Epithelial cell of proximal tubule (primary cell): Measurements from ENCODE around the gene VAC14. TPM values are rescaled to one million over a fixed set of nuclear protein-coding genes. Genes with fewer than 3 reads are reported as not detected.

Experiments used
- DNase-seq: peaks from one replicate; pipeline ENCODE4 v3.0.0-alpha.2; 2011; ENCODE audit warnings: low read depth
- H3K4me3 ChIP-seq: 2 replicates; pipeline ENCODE4 v1.5.1; 2011; ENCODE audit warnings: low read depth, mild to moderate bottlenecking, low read length
- total RNA-seq: library from RNA; depleted of rRNA; stranded (reverse); fragments of >200 nt; gene quantifications from 2 replicates; pipeline ENCODE4 v1.2.3, GENCODE V29; 2015
- TF ChIP-seq, protein P1 (sequence below): conservative IDR thresholded peaks from 2 replicates; pipeline ENCODE4 v1.5.1; 2012; ENCODE audit warnings: low read depth, mild to moderate bottlenecking, low read length

VAC14 gene
- total RNA-seq, 1 donor from 2014 or later: 32.5 TPM

GRCh38 chr16:70685061-70685937 lies 115.7 kb downstream of the VAC14 start:
- TF ChIP-seq, protein P1, sequence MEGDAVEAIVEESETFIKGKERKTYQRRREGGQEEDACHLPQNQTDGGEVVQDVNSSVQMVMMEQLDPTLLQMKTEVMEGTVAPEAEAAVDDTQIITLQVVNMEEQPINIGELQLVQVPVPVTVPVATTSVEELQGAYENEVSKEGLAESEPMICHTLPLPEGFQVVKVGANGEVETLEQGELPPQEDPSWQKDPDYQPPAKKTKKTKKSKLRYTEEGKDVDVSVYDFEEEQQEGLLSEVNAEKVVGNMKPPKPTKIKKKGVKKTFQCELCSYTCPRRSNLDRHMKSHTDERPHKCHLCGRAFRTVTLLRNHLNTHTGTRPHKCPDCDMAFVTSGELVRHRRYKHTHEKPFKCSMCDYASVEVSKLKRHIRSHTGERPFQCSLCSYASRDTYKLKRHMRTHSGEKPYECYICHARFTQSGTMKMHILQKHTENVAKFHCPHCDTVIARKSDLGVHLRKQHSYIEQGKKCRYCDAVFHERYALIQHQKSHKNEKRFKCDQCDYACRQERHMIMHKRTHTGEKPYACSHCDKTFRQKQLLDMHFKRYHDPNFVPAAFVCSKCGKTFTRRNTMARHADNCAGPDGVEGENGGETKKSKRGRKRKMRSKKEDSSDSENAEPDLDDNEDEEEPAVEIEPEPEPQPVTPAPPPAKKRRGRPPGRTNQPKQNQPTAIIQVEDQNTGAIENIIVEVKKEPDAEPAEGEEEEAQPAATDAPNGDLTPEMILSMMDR: no peak
- DNase-seq: no peak

GRCh38 chr16:70684146-70685060 lies 116.6 kb downstream of the VAC14 start:
- DNase-seq: no peak
- peak overlapping the region; percentile 84 for H3K4me3 ChIP-seq
- TF ChIP-seq, protein P1: no peak

More at GRCh38 chr16:70685061-70685937, 115.7 kb downstream of the VAC14 start:
- peak overlapping the region; percentile 84 for H3K4me3 ChIP-seq

- H3K4me3 ChIP-seq: no peak overlapping the region
Observed at GRCh38 chr16:70683146-70683944, 117.6 kb downstream of the VAC14 start.

GRCh38 chr16:70682239-70683145 lies 118.5 kb downstream of the VAC14 start:
- TF ChIP-seq, protein P1: peak; percentile 12
- no peak overlapping the region for H3K4me3 ChIP-seq
- no peak for DNase-seq

More at GRCh38 chr16:70683146-70683944, 117.6 kb downstream of the VAC14 start:
- TF ChIP-seq, protein P1: no peak
- no peak for DNase-seq

- H3K4me3 ChIP-seq: no peak overlapping the region
- no peak for DNase-seq
- TF ChIP-seq, protein P1: no peak
Observed at GRCh38 chr16:70681382-70682238, 119.3 kb downstream of the VAC14 start.
